GM19238 (cell line): ENCODE data around the gene RFWD3.
A peak's percentile ranks its signal among the peaks of the same experiment; 100 is the strongest.

Experiments used
- DNase-seq: peaks from one replicate; pipeline ENCODE4 v3.0.0; 2011; ENCODE audit warnings: low spot score; ENCODE audit not compliant: insufficient read length

Gene RFWD3

DNA sequence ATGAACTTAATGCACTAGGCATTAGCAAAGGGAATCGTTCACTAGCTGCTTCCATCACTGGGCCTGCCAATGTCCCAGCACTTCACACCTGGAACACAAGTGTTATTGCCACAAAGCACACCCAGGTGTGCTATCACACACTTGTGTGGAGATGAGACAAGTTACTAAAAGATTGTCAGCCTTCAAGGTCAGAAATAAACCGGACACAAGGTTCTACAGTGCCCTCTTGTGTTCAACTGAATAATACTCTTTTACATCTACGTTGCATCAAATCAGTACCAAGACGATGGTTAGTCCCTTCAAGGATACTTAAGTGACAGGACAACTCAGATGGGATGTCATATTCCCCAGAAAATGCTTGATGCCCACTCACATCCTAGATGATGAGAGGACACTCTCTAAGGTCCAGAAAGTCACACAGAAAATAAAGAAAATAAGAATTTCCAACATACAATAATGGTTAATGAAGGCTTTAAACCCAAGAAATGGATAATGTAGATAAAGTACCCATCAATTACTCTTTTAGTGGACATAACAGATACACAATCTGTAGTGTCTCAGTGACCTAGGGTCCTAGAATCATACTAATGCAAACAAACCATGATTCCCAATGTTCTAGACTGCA, 43.4 kb downstream of the RFWD3 start:
- peak; percentile 22 for DNase-seq

GRCh38 chr16:74622005-74622404, 44.7 kb downstream of the RFWD3 start:
- DNase-seq, result no peak

GRCh38 chr16:74617206-74617788, 49.4 kb downstream of the RFWD3 start:
- no peak for DNase-seq

DNA sequence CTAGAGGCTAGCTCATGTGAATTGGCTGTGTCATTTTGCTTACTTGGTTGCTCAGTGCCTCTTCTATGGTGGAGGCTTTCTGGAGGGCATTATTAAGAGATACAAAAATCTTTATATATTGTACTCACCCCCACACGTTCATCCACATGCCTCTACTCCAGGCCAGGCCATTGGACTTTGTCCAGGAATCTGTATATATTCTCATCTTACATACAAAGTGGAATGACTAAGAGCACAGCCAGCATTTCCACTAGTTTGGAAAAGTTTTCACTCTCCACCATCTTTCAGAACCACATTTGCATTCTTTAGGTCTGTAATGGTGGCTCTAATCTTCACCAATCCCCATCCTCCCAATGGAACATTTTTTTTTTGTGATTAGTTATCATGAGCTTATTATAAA, 55.0 kb downstream of the RFWD3 start:
- no peak for DNase-seq

GRCh38 chr16:74608944-74609343, 57.7 kb downstream of the RFWD3 start:
- DNase-seq, result no peak

- no peak for DNase-seq
Measured at GRCh38 chr16:74608381-74608780, 58.3 kb downstream of the RFWD3 start.

DNA sequence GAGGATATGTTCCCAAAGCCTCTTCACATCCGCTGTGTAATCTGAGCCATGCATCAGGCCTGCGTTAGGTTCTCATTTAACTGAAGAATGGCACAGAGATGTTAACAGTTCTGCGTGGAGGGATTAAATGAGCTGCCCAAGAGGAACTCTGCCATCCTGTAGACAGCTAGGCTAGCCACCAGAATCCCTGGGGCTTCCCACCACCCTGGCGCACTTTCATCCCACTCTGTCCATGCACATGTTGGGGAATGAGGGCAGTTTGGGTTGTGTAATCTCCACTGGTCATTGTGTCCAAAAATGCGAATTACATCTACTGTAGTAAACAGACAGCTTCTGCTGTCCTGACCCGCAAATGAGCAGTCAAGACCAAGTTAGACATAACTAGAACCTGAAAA, 58.7 kb downstream of the RFWD3 start:
- DNase-seq, result no peak

GRCh38 chr16:74607310-74607961, 59.2 kb downstream of the RFWD3 start:
- no peak for DNase-seq

- peak; percentile 79 for DNase-seq
Measured at GRCh38 chr16:74606521-74607309, 60.0 kb downstream of the RFWD3 start, which contains the start of gene GLG1. TSS of gene GLG1 (minus strand) at chr16:74607114. CDS start at chr16:74607094, 20 bp downstream.

DNA sequence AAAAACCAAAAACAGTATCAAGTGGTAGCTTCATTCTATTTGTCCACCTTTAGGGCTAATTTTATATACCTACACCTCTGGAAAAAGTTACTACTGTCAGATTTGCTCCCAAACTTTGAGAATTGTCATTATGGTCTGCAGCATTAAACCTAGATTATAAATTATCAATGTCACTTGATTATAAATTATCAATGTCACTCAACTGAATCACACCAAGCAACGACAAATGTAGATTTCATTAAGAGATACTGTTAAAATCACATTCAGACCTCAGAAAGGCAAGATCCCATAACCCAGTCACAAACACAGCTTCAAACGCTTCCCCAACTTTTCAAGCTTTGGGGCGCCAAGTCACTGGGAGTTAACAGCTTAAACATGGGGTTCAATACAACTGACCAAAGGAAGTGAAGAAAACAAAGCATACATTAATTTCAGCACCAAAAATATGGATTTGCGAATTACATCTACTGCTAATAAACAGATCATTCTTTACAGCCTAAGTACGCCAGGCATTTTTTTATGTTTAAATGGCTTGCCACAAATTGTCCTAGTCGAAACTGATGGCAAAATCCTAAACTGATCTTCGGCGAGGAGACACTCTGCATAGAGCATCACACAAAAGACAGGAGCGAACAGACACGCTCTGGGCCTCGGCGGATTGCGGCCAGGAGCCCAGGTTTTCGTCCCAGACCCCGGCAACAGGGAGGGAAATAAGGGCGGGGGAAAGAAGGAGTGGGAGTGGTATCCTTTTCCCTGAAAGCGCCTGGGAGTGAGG, 60.7 kb downstream of the RFWD3 start:
- no peak for DNase-seq

DNA sequence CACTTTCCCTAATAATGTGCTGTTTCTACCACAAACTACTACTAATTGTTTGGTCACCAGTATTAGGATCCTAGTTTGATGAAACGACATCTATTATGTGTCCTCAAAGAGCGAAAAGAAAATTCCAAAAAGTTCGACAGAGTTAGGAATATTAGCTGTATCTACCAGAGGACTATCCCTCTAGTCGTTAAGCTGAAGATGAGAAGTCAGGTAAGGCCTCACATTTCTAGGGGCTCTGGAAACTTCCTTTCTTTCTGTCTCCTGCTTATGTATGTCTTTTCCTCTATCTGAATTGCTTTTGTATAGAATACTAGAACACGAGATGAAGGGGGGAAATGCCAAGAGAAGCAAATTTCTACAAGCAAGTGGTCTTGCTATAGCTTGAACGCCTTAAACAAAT, 61.3 kb downstream of the RFWD3 start:
- no peak for DNase-seq

- no peak for DNase-seq
Measured at GRCh38 chr16:74603848-74604247, 62.8 kb downstream of the RFWD3 start.

GRCh38 chr16:74601126-74601871, 65.4 kb downstream of the RFWD3 start:
- no peak for DNase-seq

DNA sequence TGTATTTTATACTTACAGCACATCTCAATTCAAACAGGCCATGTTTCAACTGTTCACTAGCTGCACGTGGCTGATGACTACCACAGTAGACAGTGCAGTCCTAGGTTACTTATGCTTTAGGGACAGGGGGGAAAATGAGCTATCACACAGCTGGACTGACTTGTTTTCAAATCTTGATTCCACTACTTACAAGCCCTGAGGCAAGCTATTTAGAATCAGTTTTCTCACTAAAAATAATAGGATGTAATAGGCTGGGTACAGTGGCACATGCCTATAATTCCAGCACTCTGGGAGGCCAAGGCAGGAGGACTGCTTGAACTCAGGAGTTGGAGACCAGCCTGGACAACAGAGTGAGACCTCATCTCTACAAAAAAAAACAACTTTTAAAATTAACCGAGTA, 70.1 kb downstream of the RFWD3 start:
- DNase-seq, result no peak

DNA sequence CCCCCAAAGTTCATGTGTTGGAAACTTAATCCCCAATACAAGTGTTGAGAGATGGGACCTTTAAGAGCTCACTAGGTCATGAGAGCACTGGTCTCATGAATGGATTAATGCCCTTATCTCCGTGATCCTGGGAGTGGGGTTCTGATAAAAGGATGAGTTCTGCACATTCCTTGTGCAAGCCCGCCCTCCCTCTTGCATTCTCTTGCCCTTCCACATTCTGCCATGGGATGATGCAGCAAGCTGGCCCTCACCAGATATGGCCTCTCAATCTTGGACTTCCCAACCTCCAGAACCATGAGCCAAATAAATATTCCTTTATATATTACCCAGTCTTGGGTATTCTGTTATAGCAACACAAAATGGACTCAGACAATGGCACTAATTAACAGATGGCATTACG, 73.8 kb downstream of the RFWD3 start:
- no peak for DNase-seq

DNA sequence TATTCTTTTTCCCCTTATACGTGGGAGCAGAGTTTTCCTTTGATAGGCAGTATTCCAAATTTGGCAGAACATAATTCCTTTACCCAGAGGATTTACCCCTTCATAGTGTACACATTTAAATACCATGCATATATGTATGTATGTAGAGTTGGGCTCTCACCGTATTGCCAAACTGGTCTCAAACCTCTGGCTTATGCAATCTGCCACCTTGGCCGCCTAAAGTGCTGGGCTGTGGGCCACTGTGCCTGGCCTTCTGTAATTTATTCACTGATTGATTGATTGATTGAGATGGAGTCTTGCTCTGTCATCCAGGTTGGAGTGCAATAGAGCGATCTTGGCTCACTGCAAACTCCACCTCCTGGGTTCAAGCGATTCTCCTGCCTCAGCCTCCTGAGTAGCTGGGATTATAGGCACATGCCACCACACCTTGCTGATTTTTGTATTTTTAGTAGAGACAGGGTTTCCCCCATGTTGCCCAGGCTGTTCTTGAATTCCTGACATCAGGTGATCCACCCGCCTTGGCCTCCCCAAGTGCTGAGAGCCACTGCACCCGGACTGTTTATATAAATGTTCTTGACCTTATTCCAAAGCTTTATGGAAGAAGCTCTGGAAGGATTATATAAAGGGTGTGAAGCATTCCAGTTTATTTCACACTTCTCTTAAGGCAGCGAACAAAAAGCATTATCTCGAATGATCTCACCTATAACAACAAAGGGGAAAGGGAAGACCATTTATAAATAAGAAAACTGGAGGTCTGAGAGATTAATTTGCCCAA, 74.6 kb downstream of the RFWD3 start:
- no peak for DNase-seq

DNA sequence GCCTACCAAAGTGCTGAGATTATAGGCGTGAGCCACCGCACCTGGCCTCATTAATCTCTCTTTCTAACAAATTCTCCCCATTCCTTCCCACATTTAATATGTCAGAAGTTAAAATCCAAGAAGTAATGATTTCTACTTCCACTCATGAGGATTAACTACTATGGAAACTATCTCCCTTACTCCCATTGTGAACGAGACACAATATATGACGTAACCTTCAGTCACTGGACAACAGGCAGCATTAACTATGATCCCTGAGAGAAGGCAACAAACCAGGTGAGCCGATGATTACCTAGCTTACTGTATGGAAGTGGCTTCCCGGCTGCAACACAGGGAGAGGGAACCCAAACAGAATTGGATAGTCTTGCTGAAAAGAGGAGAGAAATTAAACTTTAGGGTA, 79.7 kb downstream of the RFWD3 start:
- no peak for DNase-seq

GRCh38 chr16:74585846-74586443, 80.7 kb downstream of the RFWD3 start:
- no peak for DNase-seq

GRCh38 chr16:74583926-74584666, 82.6 kb downstream of the RFWD3 start:
- no peak for DNase-seq
